GM18868 (cell line): ENCODE measurements around the gene SEPTIN10.

Experiments used
- ATAC-seq: cut with Tn5 transposase; IDR thresholded peaks from one replicate; pipeline ENCODE4 v1.9.1; 2021; ENCODE audit warnings: mild to moderate bottlenecking, moderate library complexity; ENCODE audit not compliant: unreplicated experiment

Gene SEPTIN10

DNA sequence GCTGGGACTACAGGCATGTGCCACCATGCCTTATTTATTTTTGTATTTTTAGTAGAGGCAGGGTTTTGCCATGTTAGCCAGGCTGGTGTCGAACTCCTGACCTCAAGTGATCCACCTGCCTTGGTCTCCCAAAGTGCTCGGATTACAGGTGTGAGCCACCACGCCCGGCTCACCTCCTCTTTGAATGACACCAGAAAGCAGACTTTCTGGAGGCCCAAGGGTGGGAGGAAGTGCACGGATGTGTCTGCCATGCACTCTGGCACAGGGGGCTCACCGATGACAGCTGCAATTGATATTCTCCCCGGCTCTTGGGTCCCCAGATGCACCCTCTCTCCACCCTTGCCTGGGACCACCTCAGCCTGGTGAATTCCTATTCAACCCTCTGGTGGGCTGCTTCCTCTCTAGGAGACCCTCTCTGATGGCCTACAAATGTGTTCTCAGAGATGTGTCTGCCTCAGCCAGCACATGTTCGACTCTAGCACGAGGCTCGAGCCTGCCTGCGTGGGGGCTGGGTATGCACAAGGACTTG lies 87.3 kb downstream of the SEPTIN10 start:
- no peak for ATAC-seq

DNA sequence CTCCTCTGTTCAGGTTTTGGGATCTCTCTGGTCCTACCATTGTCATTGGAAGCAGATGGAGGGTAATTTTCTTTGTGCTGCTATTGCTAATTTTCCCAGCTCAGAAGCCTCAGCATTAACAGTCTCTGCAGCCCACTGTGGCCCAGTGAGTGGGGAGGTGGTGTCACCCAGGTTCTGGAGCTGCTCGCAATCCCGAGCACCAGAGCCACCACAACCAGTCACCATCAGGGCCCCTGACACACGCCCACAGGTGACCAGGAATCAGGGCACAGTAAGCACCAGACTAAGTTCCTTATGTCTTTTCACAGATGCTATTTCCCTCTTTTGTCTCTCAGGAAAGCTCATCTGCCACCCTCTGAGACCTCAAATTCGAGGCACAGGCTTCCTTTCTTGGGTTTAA lies 87.9 kb downstream of the SEPTIN10 start:
- no peak for ATAC-seq

DNA sequence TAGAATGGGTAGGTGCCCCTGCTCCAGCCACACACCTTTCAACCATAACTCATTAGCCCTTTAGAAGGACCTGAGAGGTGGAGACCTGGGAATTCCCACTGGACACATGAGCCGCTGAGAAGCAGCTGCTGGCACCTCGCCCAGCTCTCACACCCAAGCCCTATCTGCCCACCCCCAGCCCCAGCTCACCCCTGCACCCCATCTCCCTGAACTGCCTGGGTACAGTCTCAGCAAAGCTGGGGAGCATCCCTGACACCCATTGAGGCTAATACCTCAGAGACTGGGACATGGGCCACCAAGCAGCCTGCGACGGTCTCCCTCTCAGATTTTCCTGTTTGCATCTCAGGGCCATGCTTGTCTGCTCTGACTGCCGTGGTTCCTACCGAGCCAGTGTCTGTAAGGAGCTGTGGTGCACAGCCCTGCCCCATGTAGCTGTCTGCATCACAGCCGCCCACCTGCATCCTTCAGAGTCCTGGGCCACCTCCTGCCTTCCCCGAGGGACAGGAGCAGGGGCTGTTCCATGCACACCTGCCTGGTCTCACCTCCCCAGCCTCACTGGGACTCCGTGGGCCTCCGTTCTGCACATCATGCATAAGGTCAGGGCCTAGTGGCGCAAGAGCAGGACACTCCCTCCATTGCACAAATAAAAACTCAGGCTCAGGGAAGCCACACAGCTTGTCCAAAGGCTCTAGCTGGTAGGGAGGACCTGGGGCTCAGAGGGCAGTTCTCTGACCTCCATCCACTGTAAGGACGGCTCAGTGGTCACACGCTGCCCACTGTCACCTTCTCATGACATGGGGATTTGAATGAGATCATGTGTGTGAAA lies 90.0 kb downstream of the SEPTIN10 start:
- no peak for ATAC-seq

DNA sequence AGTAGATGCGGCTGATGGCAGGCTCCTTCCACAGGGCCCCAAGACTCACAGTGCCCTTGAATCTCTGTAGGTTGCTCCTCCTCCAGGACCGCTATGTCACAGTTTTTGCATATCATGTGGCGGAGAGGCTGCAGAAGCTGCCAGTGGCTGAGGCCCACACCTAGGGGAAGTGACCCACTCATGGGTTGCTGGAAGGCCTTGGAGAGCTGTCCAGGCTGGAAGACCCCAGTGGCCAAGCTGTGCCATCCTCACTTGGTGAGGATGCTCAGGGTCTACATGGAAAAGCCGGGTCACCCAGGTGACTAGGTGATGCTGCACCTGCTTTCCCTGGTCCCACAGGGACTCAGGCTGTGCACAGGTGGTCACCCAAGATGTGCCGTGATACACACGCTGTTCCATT lies 90.6 kb downstream of the SEPTIN10 start:
- no peak for ATAC-seq

DNA sequence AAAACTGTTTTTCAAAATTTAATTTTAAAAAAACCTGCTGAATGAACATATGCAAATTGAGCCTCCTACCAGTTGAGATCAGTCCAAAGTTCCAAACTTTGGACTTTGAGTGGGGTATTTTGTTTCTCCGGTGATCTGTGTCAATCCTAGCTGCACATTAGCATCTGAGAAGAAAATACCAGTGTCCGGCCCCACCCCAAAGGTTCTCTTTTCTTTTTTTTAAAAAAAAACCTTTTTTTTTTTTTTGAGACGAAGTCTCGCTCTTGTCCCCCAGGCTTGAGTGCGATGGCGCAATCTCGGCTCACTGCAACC lies 91.7 kb downstream of the SEPTIN10 start:
- no peak for ATAC-seq

DNA sequence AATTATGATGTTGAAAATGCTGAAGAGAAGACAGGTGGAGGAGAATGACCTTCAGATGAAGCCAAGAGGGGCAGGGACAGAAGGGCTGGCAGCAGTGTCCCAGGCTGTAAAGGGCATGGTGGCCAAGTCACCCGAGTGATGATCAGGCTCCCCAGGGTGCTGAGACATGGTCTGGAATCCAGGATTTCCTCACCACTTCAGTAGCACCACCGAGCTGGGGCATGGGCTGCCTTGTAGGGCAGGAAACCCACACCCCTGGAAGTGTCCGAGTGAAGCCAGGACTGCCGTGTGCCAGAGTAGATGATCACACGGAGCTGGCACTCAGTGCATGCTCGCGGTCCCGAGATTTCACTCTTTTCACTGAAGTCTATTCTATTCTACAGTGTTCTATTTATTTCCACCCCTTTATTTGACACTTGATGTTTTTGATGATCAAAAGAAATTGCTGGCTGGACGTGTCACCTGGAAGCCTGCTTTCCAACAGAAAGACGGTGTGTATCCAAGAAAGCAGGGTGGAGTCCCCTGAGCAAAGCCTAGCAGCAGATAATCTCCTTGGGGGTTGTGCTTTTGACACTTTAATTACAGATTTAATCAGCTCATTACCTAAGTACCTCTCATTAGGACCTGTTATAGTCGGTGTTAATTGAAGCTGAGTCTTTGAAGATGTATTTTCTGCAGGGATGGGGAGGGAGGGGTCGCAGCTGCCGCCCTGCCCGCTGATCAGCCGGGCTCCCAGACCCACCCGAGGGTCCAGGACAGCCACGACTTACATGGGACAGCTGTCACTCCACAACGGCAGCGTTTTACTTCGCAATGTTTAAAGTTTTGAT lies 92.3 kb downstream of the SEPTIN10 start:
- no peak for ATAC-seq

DNA sequence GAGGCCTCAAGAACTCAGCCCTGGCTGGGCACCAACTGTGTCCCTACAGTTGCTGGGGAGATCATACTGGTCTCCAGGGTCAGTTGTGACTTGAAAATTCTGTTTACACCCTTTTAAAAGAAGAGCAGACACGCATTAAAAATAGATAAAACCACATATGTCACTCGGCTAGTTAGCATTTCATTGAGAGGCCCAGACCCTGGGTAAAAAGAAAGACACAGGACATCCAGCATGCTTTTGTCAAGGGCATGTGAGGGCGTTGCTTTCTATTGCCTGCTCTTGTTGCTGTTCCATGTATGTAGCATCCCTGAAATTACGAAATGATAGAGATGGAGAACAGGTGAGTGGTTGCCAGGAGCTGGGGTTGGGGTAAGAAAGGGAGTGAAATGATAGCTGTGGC lies 94.3 kb downstream of the SEPTIN10 start:
- no peak for ATAC-seq

DNA sequence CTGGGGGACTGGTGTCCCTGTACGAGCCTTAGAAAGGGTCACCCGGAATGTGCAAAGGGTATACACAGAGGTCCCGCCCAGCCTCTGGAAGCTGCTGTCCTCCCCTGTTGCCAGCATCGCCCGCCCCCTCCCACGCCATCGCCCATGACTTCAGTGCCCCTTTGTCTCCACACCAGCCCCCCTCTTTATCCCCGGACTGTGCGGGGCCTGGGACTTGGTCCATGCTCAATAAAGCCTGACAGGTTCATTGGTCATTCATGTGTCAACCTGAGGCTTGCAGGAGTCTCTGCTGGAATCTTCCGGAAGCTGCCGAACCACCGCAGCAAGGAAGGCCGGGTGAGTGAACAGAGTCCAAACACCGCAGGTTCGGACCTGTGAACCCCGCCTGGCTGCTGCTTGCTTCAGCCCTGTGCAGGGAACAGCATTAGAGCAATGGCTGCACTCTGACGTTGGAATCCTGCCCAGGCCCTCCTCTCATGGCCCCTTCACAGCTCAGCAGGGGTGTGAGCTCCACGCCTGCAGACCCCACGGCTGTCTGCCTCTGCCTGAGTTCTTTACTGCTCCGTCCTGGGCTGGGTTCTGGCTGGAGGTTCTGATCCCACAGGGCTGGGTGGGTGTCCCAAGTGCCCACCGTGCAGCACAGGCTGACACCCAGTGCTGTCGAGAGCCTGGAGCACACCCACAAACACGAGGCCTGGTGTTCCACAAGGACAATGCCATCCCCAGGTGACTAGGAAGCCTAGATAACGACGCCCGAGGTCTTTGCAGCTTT lies 96.5 kb downstream of the SEPTIN10 start:
- no peak for ATAC-seq

DNA sequence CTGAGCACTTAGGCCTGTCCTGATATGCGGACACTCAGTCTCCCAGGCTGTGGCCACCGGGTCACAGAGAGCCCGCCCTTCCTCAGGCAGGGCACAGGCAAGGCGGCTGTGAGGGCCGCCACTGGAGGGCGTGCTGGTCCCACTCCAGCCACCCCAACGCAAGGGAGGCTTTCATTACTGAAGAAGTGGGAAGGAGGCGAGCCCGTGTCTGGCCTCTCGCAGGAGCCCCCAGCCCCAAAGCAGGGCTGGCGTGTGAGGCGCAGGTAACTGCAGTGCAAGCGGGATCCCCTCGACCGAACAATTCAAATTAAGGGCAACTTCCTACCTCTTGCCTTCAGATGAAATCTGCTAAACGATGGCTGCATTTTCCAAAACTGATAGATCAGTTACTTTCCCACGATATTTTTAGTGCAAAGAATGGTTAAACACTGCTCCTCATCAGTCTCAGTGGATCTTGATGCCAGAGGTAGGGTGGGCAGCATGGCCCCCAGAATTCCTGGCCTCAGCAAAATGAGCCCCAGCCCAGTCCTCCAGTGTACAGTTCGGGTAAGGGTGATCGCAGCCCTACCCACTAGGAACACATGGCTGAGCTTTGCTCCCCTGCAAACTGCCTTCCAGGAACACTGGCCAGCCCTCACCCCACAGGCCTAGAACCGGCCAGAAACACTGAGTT lies 97.2 kb downstream of the SEPTIN10 start:
- ATAC-seq = no peak

DNA sequence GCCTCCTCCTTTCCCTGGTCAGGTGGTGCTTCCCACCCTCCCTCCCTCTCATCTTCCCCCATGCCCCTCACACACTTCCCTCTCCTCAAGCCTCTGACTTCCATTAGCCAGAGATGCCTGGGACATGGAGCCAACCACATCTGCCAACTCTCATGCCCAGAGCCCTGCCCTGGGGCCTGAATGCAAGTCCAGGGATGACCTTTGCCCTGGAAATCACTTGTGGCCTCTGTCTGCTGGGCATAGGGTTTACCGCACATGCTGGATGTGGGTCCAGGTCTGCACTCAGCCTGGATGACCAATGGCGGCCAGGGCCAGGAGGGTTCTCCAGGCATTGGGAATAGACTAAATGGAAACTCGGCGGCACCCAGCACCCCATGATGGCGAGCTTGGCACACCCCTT lies 98.9 kb downstream of the SEPTIN10 start:
- no peak for ATAC-seq

DNA sequence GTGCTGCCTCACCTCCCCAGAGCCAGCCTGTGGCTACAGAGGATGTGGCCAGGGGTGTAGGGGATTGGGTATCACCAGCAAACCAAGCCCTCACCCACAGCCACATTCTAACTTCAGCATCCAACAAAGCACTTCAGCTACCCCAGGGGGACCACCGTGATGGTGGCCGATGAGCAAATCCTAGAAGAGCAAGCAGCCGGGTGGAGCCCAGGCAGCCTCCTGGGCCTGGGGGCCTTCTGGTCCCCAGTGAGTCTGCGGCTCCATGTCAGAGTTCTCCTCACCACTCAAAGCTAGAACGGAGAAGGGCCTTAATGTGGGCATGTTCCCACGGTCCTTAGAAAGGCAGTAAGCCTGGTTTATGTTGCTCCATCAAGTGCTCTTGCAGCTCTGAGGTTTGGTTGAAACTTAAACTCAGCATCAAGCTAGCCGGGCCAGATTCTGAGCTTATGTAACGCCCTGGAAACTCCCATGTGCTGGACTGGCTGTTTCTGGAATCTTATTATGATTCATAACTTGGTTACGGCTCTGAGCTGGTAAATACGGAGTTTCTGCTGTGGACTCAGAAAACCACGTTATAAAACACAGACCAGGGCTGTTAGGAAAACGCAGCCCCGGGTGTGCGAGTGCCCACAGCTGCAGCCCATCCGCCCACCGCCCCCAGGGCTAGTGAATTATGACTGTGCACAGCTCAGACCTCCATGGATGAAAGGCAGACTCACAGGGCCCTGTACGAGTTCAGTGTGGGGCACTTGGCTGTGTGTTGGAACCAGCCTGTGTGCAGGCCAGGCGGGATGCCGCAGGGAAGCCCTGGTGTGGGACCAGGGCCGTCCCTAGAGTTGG lies 99.8 kb downstream of the SEPTIN10 start:
- ATAC-seq = peak; percentile 82

DNA sequence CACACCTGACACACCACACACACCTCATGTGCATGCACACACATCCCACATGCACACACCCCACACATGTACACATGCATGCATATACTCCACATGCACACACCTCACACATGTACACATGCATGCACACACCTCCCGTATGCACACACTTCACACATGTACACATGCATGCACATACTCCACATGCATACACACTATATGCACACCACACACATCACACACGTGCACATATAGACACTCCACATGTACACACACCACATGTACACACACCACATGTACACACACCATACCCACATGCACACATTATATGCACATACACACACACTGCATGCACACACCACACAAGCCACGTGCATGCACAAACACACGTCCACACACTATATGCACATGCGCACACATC lies 100.5 kb downstream of the SEPTIN10 start:
- no peak for ATAC-seq

DNA sequence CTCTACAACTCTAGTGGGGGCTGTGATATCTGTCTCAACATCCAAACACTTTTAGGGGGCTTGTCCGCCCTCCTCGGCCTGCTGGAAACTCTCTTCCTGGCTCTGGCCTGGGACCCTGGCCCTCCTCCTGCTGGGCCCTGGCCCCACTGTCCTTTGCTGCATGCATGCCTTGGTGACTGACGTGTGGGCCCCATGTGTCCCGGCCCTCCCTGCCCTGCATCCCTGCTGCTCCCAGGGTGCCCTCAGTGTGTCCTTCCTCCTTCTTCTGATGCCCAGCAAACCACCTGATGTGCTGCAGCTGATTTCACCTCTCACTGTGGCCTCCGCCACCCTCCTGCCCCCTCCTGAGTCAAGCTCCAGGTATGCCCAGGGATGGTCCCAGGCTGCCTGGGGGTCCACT lies 101.7 kb downstream of the SEPTIN10 start:
- ATAC-seq = no peak

DNA sequence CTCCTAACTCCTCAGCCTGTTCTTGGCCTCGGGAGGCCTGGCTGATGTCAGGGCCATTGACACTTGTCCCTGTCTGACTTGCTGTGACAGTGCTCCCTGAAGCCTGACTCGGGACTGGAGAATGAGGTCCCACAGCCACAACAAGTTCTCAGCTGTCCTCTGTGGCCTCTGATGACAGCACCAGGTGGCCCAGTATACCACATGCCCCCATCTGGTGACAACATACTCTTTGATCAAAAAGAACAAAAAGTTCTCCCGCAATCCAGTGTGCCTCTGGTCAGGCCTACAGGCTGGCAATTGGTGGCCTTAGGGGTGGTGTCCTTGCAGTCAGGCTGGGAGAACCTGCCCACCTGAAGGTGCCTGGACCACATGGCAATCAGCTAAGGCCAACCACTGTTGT lies 102.6 kb downstream of the SEPTIN10 start:
- no peak for ATAC-seq

DNA sequence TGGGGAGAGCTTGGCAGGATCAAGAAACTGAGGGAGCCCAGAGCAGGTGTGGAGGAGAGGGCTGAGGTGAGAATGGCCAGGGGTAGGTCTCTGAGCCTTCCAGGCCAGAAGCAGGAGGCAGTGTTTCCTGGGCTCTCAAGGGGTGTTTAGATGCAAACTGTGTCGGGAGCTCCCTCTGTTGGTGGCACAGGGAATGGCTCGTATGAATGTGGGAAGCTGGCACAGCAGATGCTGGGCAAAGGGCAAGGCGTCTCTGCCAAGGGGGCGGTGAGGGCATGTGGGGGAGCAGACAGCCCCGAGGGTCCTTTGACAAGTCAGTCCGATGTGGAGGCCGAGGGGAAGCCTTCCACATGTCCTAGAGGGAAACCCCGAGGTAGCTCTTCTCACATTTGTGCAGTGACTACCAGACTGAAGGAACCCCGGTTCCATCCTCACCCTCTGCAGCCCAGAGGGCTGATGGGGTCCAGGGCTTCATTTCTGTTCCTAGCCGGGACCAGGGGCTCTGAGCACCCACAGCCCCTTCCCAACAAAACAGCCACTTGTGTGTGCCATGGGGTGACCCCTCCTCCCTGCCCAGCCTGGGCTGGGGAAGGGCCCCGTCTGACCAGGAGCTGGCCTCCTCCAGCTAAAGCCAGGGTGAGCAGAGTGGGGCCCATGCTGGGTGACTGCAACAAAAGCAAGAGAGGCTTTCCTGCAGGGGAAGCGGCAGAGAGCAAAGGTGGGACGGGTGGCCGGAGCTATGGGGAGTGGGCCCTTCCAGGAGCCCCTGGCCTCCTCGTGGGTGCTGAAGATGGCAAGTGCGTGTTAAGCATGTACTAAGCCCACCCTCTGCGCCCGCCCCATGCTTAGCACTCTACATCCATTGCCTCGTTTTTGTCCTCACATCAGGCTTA lies 103.4 kb downstream of the SEPTIN10 start:
- peak; percentile 20 for ATAC-seq

DNA sequence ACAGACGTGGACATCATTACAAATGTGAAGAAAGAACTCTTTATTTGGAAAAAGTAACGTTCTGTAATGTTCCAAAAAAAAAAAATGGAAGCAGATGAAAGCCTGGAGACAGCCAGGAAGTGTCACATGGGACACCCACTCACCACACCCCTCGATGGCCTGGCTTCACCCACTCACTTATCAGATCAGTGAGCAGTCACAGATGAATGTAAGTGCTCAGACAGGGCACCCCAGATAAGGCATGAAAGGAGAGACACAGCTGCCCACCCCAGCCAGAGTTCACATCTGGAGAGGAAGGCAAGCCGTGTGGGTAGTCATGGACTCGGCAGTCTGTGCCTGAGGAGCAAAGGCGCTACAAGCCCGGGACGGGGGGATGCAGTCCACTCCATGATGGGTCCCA lies 105.2 kb downstream of the SEPTIN10 start:
- ATAC-seq = no peak

DNA sequence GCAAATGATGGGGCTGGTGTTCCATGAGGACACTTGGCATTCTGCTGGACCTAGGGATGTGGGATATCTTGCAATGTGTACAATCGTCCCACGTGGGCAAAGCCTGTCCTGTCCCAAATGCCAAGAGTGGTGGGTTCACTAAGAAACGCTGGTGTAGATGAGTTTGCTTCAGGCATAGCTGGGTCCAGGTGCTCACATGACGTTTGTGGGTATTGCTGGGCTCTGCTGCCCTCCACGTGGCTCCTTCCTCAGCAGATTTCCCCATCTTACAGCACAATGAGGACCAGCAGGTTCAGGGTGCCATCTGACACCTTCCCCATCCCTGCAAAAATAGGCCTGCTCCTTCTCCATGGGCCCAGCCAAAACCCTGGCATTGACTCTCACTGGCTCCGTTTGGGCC lies 105.9 kb downstream of the SEPTIN10 start:
- no peak for ATAC-seq

DNA sequence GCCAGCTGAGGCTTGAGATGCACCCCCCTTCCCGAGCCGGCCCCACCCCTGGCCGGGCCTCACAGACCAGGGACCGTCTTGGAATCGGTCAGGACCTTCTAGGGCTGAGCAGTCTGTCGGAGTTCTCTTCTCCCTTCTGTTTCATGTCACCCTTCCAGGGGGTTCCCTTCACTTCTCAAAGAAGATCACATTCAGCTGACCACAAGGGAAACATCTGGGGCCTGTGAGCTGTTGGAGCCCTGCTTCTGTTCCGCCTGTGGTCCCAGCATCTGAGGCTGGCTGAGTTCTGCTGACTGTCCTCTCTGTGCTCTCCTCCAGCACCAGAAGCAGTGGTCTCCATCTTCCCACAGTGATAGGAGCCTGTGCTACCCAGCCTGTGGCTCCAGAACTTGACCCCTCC lies 106.5 kb downstream of the SEPTIN10 start:
- ATAC-seq = peak; percentile 65

DNA sequence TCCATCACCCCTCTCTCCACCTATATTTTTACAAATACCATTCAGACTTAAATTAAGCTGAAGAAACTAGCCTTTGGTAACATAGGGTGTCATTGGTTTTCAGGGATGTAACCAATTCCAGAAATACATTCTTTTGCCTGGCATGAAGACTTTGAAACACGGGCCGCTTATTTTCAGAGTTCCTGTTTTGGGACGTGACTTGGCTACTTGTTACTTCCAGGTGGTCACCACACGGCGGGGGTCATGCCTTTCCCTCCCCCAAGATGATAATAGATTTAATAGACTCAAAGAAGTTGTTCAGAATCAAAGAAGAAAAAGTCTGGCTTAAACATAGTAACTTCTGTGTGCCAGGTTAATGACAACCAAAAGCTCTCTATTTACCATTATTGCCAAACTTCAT lies 110.6 kb downstream of the SEPTIN10 start:
- no peak for ATAC-seq
